GM19238 (cell line): ENCODE data around the gene VEPH1.

Experiments used
- DNase-seq: peaks from one replicate; pipeline ENCODE4 v3.0.0; 2011; ENCODE audit warnings: low spot score; ENCODE audit not compliant: insufficient read length

VEPH1 gene

GRCh38 chr3:157429708-157430107, 73.5 kb downstream of the VEPH1 start:
- DNase-seq, result no peak

GRCh38 chr3:157428853-157429252, 74.4 kb downstream of the VEPH1 start:
- no peak for DNase-seq

GRCh38 chr3:157427901-157428300, 75.3 kb downstream of the VEPH1 start:
- no peak for DNase-seq

- no peak for DNase-seq
These were observed 79.9 kb downstream of the VEPH1 start for GRCh38 chr3:157423337-157423736.

GRCh38 chr3:157420606-157421130, 82.5 kb downstream of the VEPH1 start:
- no peak for DNase-seq

DNA sequence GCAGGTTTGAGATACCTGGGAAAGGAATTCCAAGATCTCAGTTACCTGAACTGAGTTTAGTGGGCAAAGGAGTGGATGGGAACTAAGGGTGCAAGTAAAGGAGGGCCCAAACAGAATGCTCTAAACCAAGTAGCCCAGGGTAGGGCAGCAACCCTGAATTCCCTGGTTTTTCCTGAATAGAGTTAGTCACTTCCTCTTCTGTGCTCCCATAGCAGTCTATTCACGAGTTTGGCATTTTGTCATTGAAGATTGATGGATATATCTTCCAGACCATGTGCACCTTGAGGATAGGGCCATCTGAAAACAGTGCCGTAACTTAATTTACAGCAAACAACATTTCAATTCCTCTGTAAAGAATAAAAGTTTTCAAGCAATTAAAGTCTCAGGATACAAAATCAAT, 85.1 kb downstream of the VEPH1 start:
- no peak for DNase-seq

DNA sequence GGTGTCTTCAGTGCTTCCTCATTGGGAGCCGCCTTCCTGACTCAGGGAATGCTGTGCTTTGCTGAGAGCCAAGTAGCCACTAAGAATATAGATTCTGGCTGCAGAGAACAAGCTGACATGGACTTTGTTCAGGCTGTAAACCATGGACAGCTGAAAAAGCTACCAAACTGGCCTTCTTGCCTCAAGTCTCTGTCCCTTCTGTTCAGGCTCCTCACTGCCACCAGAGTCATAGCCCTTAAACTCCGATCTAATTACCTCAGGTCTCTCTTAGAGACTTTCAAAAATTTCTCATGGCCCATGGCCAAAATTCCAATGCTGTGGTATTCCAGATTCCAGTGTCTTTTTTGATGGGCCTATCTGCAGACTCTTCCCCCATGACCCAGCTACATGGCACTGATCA, 86.0 kb downstream of the VEPH1 start:
- DNase-seq, result no peak

DNA sequence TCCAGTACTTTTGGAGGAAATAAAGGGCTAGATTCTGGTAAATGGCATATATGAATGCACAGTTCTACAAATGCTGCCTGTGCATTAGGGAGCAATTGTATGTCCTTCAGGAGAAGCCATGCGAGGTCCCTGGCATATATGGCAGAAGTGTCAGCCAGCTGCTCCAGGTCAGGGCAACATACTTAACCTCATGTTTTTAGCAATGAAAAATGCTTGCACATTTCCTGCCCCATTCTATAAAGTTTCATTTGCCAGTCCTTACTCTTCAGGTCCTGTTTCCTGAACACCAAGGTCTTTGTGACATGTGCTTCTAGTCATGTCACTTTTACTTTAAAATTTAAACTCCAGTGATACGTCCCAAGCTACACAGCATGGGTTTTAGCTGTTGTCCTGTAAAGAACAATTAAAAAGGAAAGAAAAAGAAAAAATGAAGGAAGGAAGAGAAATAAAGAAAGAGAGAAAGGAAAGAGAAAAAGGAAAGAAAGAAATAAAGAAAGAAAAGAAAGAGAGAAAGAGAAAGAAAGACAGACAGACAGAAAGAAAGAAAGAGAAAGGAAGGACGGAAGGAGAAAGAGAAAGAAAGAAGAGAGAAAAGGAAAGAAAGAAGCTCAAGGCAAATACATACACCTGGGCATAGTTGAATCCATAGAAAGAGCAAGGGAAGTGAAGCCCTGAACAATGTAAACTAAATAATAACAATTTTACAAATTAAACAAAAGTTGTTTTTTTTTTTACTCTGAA, 86.7 kb downstream of the VEPH1 start:
- DNase-seq, result no peak

DNA sequence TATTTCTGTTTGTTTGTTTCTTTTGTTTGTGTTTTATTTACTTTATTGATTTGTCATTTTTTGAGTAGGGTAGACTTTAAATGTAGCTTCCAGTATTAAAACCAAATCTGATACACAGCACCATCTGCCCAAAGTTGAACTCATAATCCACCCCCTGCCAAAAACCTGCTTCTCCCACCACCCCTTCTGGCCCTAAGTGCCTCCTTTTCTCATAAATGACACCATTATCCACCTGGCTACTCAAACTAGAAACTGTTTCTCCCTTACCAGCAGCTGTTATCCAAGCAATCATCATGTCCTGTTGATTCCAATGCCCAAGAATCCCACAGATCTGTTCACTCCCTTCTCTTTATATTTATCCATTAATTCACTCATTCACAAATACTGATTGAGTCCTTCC, 88.4 kb downstream of the VEPH1 start:
- no peak for DNase-seq

GRCh38 chr3:157412323-157412855, 90.8 kb downstream of the VEPH1 start:
- DNase-seq, result no peak

GRCh38 chr3:157410945-157411344, 92.3 kb downstream of the VEPH1 start:
- no peak for DNase-seq

DNA sequence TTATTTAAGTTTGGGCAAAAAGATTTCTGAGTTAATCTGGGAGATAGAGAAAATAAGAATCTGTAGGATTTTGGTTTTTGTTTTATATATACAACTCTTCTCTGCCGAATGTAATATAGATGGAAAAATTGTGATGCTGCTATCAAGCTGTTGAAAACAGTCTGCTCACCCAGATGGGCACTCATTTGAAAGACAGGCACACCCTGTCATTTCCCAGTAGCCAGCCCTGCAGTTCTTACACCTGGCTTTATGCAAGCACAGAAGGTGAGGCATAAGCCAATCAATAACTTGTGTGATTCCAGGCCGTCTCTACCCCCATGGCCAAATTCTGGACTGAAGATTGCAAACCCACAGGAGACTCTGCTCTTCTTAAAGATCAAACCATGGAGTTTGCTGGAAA, 93.7 kb downstream of the VEPH1 start:
- no peak for DNase-seq

- DNase-seq, result no peak
These were observed 94.6 kb downstream of the VEPH1 start for GRCh38 chr3:157408499-157409149.

DNA sequence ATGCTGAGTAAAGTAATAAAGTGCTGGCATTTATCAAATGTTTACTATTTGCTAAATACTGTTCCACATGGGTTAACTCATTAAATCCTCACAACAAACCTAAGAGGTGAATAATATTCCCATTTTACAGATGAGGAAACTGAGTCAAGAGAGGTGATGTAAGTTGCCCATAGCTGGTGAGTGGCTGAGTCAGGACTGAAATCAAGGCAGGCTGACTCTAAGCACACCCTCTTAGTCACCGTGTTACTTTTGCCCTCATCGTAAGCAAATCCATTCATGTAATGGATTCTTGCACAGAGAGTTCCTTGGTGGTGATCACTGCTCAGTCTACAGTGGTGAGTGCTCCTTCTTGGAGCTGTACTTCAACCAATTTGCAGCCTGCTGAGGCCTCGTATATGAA, 95.4 kb downstream of the VEPH1 start:
- DNase-seq, result no peak

- no peak for DNase-seq
These were observed 96.8 kb downstream of the VEPH1 start for GRCh38 chr3:157406394-157406793.

DNA sequence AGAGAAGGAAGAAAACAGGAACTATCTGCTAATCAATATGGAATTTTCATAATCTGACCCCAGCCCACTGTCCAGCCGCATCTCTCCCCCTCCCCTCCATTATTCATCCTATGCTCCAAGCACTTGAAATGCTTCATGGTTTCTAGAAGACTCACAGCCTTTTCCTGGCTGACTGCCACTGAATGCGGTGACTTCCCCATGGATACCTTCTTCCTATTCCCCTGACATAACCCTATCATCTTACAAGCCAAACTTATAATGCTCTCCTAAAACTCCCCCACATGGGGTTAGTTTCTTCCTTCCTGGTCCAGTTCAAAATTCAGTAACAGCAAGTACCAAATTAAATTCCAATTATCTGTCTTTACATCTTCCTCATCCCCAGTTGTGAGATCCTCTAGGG, 97.8 kb downstream of the VEPH1 start:
- no peak for DNase-seq

DNA sequence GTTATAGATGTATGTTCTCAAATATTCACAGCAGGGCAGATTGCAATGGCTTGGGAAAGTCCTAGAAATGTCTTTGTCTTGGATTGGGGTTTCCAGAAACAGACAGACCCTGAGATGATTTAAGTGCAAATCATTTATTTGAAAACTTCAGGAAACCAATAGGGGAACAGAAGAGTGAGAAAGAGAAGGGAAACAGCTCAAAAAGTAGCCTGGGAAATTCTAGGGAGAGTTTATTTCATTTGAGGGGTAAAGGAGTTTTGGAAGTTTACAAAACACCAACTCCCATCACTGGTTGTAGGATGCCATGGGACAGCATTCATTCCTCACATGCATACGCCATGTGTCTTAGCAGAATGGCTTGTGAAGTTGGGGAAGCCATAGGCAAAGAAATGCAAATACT, 98.8 kb downstream of the VEPH1 start:
- no peak for DNase-seq

GRCh38 chr3:157398598-157398997, 104.6 kb downstream of the VEPH1 start:
- DNase-seq, result no peak

DNA sequence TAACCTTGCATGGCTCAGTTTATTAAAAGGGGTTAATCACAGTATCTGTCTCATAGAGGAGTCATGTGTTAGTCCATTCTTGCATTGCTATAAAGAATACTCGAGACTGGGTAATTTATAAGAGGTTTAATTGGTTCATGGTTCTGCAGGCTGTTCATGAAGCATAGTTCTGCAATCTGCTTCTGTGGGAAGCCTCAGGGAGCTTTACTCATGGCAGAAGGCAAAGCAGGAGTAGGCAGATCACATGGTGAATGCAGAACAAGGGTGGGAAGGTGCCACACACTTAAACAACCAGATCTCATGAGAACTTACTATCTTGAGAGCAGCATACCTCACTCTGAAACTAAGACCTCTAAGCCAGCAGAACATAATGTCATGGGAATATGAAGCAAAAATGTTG, 108.8 kb downstream of the VEPH1 start:
- no peak for DNase-seq

GRCh38 chr3:157393113-157393512, 110.1 kb downstream of the VEPH1 start:
- no peak for DNase-seq

- DNase-seq, result no peak
These were observed 111.1 kb downstream of the VEPH1 start for GRCh38 chr3:157392104-157392503.

DNA sequence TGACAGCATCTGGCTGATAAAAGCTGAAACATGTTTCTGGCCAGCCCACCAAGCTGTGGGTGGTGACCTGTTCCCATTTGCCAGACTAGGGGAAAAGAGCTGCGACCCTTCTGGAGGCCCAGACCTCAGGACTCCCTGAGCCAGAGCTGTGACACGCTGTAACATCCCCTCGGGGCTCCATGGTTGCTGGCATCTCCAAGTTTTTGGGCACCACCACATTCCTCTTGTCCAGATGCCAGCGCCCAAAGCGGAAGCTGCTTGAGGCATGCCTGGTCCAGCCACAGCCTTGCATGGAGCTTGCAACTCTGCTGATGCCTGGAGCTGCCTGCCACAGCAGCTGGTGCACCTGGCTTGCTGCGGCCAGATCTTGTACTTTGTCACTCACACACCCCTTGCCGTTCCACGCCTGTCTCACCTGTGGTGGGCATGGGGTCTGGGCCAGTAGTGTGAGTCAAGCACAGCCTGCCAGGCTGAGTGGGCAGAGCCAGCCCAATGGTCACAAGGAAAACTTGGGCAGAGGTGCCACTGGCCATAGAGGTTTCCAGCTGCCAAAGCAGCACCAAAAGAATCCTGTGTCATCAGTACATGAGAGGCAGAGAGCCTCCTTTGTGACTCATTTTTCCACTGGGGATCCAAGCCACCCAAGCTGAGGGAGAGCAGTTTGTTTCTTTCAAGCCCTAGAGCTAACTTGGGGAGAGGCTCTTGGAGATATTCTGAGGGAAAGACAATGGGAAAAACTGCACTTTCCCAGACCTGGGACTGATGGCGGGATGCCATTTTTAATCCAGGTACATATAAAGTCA, 112.3 kb downstream of the VEPH1 start:
- no peak for DNase-seq
